ENCODE results near the gene LILRB2. TPM values are rescaled to one million over a fixed set of nuclear protein-coding genes. Genes with fewer than 3 reads are reported as not detected.

The LILRB2 gene
- total RNA-seq, 2 donors from 2014 or later: not detected

DNA sequence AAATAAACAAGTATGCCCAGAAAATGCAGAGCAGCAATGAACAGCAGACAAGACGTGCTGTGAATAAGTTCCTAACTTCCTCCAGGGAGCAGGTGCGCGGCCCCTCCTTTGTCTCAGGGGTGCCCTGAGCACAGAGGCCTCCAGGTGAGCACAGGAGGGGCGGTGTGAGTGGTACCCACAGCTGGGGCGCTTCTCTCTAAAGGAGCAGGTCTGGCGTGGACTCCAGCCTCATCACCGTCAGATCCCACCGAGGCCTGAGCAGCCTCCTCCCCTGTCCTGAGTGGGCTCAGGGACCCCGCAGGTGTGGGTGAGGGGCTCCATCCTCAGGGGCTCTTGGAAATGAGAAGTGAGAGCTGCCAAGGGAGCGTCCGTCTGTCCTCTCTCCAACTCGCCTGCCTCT lies 28.9 kb upstream of the LILRB2 start:
- DNase-seq: no peak

DNA sequence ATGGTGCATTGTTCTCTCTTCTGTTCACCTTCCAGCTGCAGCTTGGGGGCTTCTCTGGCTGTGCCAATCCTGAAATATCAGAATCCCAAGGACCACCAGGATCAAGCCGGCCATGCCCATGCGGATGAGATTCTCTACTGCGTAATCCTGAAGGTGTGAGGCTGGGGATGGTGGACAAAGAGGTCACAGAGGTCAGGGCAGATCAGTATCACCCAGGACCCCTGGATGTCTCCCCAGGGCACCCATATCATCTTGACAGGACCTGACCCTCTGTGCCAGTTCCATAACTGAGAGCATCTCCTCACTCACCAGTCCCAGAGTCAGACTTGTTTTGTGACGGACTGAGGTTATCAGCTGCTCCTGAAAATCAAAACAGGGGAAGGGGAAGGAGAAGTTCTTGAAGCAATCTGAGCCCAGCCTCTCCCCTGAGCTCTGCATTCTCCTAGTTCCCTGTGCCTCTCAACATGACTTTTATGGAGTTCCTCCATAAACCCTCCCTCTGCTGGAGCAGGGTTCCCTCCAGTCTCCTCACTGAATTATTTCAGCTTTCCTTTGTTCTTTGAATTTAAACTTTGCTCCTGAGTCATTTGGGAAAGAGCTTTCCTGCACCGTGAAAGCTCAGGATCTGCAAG lies 26.6 kb upstream of the LILRB2 start:
- H3K27ac Mint-ChIP-seq: no peak overlapping the region
- H3K27me3 ChIP-seq (ENCODE audit: control insufficient read depth, insufficient read depth, low read length, poor library complexity, severe bottlenecking): no peaks in the 10 kb centered on the region
- TF ChIP-seq, protein P1, sequence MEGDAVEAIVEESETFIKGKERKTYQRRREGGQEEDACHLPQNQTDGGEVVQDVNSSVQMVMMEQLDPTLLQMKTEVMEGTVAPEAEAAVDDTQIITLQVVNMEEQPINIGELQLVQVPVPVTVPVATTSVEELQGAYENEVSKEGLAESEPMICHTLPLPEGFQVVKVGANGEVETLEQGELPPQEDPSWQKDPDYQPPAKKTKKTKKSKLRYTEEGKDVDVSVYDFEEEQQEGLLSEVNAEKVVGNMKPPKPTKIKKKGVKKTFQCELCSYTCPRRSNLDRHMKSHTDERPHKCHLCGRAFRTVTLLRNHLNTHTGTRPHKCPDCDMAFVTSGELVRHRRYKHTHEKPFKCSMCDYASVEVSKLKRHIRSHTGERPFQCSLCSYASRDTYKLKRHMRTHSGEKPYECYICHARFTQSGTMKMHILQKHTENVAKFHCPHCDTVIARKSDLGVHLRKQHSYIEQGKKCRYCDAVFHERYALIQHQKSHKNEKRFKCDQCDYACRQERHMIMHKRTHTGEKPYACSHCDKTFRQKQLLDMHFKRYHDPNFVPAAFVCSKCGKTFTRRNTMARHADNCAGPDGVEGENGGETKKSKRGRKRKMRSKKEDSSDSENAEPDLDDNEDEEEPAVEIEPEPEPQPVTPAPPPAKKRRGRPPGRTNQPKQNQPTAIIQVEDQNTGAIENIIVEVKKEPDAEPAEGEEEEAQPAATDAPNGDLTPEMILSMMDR (conservative IDR thresholded peaks at IDR 0.05): no peak

More for the DNA sequence above, 28.9 kb upstream of the LILRB2 start:
- Histone ChIP-seq H3K4me1 (ENCODE audit: control insufficient read depth, insufficient read depth, low read length) (no peaks in the 10 kb centered on the region), H3K9me3 (ENCODE audit: control insufficient read depth, low read length) (no peaks in the 10 kb centered on the region), H3K36me3 (ENCODE audit: control insufficient read depth, insufficient read depth, low read length) (no peaks in the 10 kb centered on the region), H3K27ac (ENCODE audit: low read depth, low read length) (no peak overlapping the region), H3K4me3 (ENCODE audit: low read length) (no peak overlapping the region), H3K9ac (ENCODE audit: extremely low read depth, low read length, poor library complexity, severe bottlenecking) (no peak overlapping the region), H3K27me3 (ENCODE audit: control insufficient read depth, insufficient read depth, low read length, poor library complexity, severe bottlenecking) (no peaks in the 10 kb centered on the region)
- no peaks in the 10 kb centered on the region for H3K4me1 Mint-ChIP-seq
- peaks cover 8% of the 10 kb centered on the region for H3K27me3 Mint-ChIP-seq (ENCODE audit: insufficient read depth)
- TF ChIP-seq, protein P1 (conservative IDR thresholded peaks at IDR 0.05): no peak
- no peak overlapping the region for H3K4me3 Mint-ChIP-seq
- WGBS, 2 experiments (ENCODE audit: insufficient coverage in 1 of 2, insufficient read length in 1 of 2): 76 to 81% methylated on average over 5 to 12 of the region's 12 CpGs
- peaks cover 8% of the 10 kb centered on the region for H3K9me3 Mint-ChIP-seq
- H3K36me3 Mint-ChIP-seq (ENCODE audit: low read depth): no peaks in the 10 kb centered on the region
- no peak overlapping the region for H3K27ac Mint-ChIP-seq

DNA sequence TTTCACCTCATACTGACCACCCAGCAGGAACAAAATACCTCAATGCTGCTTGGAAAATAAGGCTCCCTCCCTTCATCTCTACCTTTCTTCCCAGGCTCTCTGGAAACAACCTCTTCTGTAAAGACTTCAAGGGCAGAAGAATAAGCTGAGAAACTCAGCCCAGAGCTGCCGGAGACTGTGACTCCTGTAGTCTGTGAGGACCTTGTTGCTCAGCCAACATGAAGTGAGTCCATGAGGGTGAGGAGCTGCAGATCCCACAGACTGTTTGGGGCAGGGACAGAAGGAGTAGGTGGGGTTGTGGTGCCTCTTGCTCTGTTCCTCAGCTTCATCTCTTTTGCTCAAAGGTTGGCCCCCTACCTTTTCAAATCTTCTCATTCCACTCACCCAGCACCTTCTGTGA lies 24.2 kb upstream of the LILRB2 start:
- Histone ChIP-seq H3K4me1 (ENCODE audit: control insufficient read depth, insufficient read depth, low read length) (no peaks in the 10 kb centered on the region), H3K9ac (ENCODE audit: extremely low read depth, low read length, poor library complexity, severe bottlenecking) (no peak overlapping the region), H3K27ac (ENCODE audit: low read depth, low read length) (no peak overlapping the region), H3K9me3 (ENCODE audit: control insufficient read depth, low read length) (no peaks in the 10 kb centered on the region), H3K27me3 (ENCODE audit: control insufficient read depth, insufficient read depth, low read length, poor library complexity, severe bottlenecking) (peaks cover 7% of the 10 kb centered on the region), H3K36me3 (ENCODE audit: control insufficient read depth, insufficient read depth, low read length) (no peaks in the 10 kb centered on the region), H3K4me3 (ENCODE audit: low read length) (no peak overlapping the region)
- 77 to 100% methylated on average over 1 of the region's 1 CpG for WGBS, 2 experiments (ENCODE audit: insufficient coverage in 1 of 2, insufficient read length in 1 of 2)
- H3K27me3 Mint-ChIP-seq (ENCODE audit: insufficient read depth): peaks cover 23% of the 10 kb centered on the region
- TF ChIP-seq, protein P1 (conservative IDR thresholded peaks at IDR 0.05): no peak
- no peak overlapping the region for H3K4me3 Mint-ChIP-seq
- H3K36me3 Mint-ChIP-seq (ENCODE audit: low read depth): no peaks in the 10 kb centered on the region
- DNase-seq: no peak
- H3K27ac Mint-ChIP-seq: no peak overlapping the region
- no peaks in the 10 kb centered on the region for H3K4me1 Mint-ChIP-seq
- H3K9me3 Mint-ChIP-seq: peaks cover 8% of the 10 kb centered on the region

More for the DNA sequence above, 26.6 kb upstream of the LILRB2 start:
- Mint-ChIP-seq H3K27me3 (ENCODE audit: insufficient read depth) (peaks cover 11% of the 10 kb centered on the region), H3K4me1 (no peaks in the 10 kb centered on the region), H3K4me3 (no peak overlapping the region), H3K9me3 (peaks cover 8% of the 10 kb centered on the region), H3K36me3 (ENCODE audit: low read depth) (no peaks in the 10 kb centered on the region)
- Histone ChIP-seq H3K4me3 (ENCODE audit: low read length) (no peak overlapping the region), H3K4me1 (ENCODE audit: control insufficient read depth, insufficient read depth, low read length) (no peaks in the 10 kb centered on the region), H3K36me3 (ENCODE audit: control insufficient read depth, insufficient read depth, low read length) (no peaks in the 10 kb centered on the region), H3K9me3 (ENCODE audit: control insufficient read depth, low read length) (no peaks in the 10 kb centered on the region), H3K9ac (ENCODE audit: extremely low read depth, low read length, poor library complexity, severe bottlenecking) (no peak overlapping the region), H3K27ac (ENCODE audit: low read depth, low read length) (no peak overlapping the region)
- no peak for DNase-seq
- whole genome bisulfite sequencing, 2 experiments (ENCODE audit: insufficient coverage in 1 of 2, insufficient read length in 1 of 2): 88 to 89% methylated on average over 3 to 5 of the region's 5 CpGs
